Measurements from ENCODE around the gene GATD1.

The GATD1 gene

DNA sequence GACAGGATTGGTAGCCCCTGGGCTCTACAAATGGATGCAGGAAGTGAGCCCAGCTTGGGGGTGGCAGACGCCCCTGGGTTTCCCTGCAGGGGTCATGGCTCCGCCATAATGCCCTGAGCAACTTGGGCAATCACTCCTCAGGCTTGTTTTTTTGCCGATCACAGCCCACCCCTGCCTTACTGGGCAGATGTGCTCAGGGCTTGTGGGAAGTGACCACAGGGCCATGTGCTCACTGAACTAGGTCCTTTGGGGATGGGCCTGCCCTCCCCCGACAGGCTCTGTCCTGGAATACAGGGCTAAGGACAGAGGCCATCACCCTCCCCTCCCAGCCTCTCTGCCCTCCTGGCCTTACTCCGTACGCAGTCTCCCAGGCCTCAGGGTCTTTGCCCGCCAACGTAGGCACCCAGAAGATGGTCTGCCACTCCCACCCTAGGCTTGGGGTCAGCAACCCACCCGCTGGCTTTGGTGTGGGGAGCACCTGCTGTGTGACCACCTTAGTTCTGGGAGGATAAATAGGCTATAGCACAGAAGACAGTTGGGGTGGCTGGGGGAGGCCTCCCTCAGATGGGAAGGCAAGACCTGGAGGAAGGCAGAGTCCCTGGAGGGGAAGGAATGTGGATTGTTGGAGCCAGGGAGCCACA is 36.3 kb upstream of the GATD1 start:
- no peak for DNase-seq
- intact Hi-C loops (cut with DNase I), result no loop called here

DNA sequence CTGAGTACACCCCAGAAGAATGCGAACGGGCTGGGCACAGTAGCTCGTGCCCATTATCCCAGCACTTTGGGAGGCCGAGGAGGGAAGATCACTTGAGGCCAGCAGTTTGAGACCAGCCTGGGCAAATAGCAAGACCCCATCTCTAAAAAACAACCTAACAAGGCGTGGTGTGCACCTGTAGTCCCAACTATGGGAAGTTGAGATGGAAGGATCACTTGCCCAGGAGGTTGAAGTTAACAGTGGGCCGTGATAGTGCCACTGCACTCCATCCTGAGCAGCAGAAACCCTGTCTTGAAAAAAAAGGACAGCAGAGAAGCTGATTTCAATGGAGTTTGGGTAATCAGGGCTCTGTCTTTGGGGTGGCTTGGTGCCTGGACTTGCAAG is 35.8 kb upstream of the GATD1 start:
- no peak for DNase-seq
- intact Hi-C loops (cut with DNase I), result no loop called here

DNA sequence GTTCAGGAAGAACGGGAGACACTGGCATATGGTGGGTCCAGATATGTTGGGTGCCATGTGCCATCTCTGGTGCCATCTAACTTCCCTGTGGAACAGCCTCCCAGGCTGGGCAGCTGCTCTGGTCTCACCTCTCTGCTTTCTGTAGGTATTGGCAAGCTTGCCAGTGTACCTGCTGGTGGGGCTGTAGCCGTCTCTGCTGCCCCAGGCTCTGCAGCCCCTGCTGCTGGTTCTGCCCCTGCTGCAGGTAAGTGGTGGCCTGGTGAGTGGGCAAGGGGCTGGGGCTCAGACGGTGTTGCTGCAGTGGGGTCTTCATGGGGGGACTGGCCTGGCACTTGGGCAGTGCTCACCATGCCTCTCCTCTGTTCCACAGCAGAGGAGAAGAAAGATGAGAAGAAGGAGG is 35.1 kb upstream of the GATD1 start:
- DNase-seq, result no peak
- intact Hi-C loops (cut with DNase I), result no loop called here

DNA sequence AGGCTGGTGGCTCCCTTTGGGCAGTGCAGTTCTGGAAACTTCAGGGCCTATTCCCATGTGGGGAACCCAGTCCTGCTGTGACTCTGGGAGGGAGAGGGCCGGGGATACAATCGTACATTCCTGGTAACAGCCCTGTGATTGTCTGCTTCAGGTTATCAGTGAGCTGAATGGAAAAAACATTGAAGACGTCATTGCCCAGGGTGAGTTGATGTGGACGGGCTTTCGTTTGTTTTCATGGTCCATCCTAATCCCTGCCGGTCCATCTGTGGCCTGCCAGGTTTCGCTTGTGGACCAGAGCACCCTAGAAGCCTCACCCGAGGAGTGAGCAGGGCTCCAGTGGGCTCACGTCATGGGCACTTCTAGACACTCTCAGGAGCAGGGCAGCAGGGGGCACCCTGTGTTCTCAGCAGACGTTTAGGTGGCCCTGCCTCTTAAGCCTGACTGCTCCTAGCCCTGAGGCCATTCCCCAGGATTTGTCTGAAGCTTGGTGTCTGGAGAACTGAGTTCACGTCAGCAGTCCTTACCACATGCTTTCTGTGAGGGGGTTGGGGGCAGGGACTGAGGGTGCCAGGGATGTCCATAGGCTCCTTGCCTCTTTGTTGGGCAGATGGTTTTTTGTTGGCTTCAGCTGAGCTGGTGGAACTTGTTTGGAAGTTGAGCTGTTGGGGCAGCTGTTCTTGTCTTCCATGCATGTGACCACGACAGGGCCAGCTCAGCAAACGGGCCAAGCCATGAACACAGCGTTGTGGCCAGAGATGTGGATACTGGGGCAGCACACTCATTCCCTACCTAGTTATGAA is 34.4 kb upstream of the GATD1 start:
- DNase-seq, result no peak
- intact Hi-C loops (cut with DNase I), result no loop called here

DNA sequence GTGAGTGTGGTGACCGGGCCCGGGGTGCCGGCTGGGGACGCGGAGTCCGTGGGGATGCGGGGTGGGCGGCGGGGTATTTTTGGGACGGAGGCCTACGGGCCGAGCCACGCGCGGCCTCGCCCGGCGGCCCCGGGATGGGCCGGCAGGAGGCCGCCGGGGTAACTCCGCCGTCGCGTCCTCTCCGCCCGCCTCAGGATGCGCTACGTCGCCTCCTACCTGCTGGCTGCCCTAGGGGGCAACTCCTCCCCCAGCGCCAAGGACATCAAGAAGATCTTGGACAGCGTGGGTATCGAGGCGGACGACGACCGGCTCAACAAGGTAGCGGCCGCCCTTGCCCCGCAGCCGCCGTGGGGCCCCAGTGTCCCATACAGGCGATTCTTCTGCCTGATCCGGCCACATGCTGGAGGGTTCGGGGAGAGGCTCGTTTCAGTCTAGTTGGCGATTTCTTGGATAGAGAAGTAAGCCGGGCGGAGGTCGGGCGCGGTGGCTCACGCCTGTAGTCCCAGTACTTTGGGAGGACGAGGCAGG is 32.8 kb upstream of the GATD1 start:
- DNase-seq, result no peak
- intact Hi-C loops (cut with DNase I), result no loop called here

DNA sequence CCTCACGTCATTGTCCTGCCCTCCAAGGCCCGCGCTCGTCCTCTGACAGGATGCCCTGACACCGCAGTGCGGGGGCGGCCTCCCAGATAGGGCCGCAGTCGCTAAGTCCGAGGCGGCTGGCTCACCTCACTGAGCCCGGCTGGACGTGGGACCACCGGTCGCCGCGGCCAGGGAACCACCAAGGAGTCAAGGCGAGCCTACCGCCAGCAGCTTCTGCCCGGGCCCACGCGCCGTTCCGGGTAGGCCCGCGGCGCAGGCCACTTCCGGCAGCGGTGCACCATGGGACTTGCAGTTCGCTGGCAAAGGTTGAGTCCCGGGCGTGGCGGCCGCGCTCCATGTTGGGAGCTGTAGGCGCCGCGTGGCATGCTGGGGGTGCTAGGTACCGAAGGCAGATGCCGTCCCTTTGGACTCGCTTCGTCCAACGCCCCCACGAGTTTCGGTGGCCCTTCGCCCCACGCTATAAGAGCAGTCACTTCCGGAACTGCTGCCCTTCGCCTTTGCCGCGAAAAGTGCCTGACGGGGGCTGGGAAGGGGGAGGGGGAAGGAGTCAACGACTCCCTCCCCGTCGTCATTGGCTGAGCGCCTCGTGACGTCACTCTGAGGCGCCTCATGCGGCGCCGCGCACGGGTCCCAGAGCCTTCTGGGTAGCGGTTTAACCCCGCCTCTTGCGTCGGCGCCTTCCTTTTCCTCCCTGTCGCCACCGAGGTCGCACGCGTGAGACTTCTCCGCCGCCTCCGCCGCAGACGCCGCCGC is 32.2 kb upstream of the GATD1 start, which contains the start of gene RPLP2:
Gene RPLP2, plus strand, starts transcription at position 681 of the 753 bp plus-strand sequence. CDS start 268 bp downstream, outside the sequence.
- intact Hi-C loops (cut with DNase I), result no loop called here
- peak; percentile 95 to 99 (median 98) for DNase-seq

DNA sequence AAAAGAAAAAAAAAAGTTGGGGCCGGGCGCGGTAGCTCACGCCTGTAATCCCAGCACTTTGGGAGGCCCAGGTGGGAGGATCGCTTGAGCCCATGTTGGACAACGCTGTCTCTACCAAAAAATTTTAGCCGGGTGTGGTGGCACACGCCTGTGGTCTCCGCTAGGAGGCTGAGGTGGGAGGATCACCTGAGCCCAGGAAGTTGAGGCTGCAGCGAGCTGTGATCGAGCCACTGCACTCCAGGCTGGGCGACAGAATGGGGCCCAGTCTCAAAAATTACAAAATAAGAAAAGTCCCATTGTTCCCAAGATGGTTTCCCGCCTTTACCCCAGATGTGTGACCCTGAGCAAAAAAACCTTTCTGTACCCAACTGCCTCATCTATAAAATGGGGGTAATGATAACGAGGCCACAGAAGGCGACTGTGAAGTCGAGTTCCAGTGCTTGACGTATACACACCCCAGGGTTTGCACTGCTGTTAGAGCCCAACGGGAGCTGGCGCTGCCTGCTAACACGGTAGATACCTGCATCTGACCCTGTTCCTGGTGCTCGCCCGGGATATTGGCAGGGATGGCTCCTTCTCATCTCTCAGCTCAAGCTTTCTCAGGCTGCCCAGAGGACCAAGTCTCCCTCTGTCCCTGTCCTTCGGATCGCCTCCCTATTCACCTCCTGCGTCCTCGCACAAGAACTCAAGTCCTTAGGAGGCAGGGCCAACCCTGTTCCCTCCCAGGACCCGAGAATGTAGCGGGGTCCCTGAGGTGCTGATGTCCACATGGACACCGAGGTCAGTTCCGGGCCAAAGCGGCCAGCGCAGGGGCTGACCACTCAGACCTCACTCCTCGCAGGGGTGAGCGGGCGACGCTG is 31.4 kb upstream of the GATD1 start:
- DNase-seq, result no peak
- intact Hi-C loops (cut with DNase I), result no loop called here

DNA sequence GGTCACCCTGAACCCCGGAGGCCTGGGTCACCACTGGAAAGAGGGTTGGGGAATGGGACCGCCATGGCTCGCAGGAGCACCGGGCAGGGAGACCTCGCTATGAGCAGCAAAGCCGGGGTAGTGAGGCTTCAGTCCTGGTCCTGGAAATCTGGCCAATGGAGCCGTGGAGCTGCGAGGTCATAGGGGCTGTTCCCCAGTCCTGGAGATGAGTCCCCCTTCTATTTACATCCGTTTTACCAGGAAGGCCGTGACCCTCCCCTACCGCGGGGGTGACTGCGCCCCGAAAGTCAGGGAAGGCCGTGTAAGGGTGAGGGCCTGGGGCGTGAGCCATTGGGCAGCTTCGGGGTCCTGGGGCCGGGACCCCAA is 27.3 kb upstream of the GATD1 start:
- DNase-seq, result no peak
- intact Hi-C loops (cut with DNase I), result no loop called here

DNA sequence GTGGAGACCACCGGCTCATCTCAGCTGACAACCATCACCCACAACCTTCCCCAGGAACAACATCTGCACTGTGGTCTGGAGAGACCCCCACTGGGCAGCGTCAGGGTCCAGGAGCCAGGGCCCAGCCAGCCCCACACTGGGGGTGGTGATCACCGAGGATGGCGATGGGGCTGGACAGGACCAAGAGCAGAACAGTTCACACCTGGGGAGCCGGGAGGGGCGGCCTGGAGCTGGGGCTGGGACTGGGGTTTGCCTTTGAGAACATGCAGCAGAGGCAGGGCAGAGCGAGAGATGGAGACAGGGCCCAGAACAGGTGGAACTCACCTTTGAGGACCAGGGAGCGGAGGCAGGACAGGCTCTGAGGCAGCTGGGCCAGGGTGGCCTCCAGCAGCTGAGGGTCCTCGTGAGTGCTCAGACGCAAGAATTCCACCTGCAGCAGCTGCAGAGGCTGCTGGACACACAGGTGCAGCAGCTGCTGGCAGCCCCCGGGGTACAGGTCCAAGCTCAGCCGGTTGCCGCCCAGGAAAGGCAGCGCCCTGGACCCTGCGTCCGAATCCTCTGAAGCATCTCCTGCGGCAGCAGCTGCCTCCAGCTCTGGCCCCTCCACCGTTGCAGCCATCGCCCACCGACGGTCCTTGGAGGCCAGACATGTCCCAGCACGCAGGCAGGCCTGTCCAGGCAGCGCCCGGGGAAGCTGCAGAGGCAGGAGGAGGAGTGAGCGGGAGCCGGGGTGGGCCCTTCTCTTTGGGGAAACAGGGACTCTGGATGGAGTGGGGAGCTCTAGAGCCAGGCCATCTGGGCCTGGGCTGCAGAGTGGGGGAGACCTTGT is 26.7 kb upstream of the GATD1 start:
- no peak for DNase-seq
- intact Hi-C loops (cut with DNase I), result no loop called here

DNA sequence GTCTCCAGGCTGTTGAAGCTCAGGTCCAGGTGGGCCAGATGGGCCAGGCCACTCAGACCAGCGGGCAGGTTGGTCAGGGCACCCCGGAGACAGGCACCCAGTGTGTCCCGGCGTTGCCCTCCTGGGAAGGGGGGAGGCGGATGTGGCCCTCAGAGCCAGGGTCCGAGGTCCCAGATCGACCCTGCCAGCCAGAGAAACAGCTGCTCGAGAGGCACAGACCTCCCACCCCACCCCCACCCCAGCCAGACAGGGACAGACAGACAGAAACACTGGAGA is 26.1 kb upstream of the GATD1 start:
- no peak for DNase-seq
- intact Hi-C loops (cut with DNase I), result no loop called here

DNA sequence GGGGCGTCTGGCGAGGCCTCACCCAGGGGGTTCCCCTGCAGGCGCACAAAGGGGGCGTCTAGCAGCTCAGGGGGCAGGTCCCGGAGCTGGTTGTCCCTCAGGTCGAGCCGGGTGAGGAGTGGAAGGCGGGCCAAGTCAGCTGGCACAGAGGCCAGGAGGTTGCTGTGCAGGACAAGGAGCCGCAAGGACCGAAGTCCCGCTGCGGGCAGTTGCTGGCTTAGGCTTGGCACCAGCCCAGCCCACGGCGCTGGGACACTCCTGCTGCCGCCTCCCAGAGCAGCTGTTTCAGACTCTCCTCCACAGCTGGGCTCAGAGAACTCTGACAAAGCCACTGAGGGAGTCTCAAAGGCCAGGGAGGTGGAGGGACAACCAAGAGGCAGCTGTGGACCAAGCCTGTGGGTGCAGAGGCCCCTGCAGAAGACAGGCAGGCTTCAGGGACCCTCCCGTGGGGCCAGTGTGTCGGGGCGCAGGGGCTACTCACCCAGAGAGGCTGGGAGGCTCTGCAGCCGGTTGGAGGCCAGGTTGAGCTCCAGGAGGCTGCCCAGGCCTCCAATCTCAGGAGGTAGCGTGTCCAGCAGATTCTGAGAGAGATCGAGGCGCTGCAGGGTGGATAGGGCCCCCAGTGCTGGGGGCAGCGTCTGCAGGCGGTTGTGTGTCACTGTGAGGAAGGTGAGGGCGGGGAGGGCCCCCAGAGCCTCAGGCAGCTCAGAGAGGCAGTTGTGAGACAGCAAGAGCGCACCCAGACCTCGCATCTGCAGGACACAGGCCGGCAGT is 25.6 kb upstream of the GATD1 start:
- intact Hi-C loops (cut with DNase I), result no loop called here
- no peak for DNase-seq

DNA sequence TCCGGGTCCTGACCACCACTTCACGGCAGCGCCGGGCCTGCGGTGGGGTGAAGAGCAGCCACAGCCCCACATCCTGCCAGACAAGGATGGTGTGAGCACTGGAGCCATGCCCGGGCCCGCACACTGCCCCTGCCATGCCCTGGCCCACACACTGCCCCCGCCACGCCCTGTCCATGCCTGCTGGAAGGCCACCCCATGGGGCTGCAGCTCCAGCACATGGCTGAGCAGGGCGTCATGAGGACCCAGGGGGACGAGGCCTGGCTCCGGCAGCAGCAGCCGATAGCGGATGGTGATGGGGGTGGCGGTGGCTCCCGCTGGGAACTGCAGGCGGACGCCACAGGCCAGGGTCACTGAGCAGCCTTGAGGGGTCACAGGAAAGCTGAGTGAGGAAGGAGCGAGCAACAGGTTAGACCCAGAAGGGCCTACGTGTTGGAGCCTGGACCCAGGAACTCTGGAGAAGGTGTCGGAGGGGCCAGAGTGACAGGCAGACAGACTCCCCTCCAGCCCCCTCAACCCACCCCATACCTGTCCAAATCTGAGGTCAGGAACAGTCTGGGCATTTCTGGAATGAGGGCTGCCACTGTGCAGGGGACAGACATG is 24.8 kb upstream of the GATD1 start:
- DNase-seq, result no peak
- intact Hi-C loops (cut with DNase I), result no loop called here

DNA sequence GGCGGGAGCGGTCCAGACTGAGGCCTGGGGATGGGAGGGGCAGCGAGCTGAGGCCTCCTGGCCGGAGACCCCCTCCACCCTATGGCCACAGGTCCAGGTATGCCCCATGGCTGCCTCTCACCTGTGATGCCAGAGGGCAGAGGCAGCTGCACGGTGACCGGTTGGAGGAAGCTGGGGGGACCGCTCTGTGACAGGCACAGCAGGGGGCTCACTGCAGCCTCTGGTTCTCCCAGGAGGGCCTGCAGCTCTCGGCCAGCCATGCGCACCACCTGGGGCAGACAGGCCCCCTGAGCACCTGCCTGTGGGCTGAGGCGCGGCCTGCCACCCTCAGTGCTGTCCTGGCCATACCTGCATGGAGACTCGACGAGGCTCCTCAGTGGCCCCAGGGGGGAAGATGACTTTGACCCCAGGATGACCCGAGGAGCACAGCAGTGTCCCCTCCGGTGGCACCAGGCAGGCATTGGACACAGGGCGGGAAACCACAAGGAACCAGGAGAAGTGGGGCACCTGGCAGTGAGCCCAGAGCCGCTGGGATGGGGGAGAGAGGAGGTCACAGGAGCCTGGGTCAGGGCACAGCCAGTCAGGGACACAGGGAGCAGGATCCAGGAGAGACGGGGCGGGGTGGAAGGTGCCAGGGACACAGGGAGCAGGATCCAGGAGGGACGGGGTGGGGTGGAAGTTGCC is 24.0 kb upstream of the GATD1 start:
- DNase-seq, result no peak
- intact Hi-C loops (cut with DNase I), result no loop called here

DNA sequence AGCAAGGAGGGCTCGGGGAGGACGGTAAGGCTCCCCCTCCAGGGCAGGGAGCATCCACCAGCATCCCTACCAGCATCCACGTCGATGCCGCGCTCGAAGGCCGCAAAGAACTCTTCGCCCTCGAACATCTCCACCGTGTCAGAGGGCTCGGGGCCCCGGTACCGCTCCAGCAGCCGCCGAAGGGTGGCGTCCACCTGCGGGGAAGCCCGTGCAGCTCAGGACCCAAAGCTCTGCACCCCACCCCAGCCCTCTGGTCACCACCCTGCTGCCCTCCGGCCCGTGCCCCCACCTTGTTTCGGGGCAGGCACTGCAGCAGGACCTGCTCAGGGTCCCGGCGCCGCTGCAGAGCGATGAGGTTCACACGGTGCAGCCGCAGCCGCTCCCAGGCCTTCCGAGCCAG is 23.2 kb upstream of the GATD1 start:
- no peak for DNase-seq

DNA sequence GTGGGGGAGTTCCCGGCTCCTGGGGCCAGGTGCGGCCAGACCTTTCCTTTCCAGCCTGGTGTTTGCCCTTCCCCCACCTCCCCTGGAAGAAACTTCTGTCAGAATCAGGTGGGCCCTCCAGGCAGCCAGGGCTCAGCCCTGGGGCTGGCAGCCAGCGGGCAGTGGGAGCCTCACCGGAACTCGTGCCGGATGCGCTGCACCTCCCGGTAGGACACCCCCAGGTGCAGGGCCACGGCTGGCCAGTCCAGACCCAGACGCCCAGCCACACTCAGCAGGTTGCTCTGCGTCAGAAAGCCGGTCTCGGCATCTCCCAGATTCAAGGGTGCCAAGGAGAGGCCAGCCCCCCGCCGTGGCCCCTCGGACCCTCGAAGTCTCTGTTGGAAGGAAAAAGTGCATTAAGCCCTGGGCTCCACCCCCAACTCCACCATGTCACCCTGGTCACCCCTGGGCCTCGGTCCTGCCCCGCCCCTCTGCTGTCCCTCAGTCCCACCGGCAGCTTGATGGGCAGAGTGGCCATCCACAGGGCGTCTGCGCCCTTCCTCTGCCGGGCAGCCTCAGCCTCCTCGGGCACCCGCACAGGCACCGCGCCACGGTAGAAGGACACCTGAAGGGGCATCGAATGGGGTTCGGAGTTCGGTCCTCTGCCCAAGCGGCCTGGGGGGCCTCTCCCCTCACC is 22.5 kb upstream of the GATD1 start:
- intact Hi-C loops (cut with DNase I), result loop anchor here (5.0 kb wide), 1 partner anchor 72 kb away; no protein-coding TSS in a partner anchor
- peak in 1 of 42 donors; percentile 34 for DNase-seq

More for the DNA sequence above, 23.2 kb upstream of the GATD1 start:
- intact Hi-C loops (cut with DNase I), result no loop called here

All from head of caudate nucleus (tissue), 42 donors.